ENCODE results near the gene C14orf180.

DNA sequence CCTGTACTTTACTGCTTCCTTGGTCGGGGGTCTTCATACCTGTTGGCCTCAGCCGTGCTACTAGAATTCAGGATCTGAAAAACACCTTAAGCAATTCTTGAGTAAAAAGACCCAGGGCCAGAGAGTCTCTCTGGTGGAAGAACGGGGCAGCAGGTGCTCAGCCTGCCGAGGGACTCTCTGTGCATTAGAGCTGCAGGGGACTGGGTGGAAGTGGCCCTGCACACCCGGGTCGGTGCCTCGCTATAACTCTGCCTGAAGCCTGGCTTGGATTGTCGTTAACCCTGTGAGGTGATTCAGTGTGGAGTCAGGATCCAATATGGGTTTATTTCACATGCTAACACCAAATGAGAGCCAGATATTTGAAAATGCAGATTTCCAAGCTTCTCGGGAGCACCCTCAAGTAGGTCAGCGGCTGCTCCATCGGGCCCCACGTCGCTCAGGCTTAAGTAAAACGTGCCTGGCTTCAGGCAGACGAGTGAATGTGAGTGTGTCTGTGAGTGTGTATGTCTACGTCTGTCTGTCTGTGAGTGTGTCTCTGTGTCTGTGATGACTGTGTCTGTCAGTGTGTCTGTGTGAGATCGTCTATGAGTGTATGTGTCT is 35.1 kb upstream of the C14orf180 start:
- TF ChIP-seq, protein P1, sequence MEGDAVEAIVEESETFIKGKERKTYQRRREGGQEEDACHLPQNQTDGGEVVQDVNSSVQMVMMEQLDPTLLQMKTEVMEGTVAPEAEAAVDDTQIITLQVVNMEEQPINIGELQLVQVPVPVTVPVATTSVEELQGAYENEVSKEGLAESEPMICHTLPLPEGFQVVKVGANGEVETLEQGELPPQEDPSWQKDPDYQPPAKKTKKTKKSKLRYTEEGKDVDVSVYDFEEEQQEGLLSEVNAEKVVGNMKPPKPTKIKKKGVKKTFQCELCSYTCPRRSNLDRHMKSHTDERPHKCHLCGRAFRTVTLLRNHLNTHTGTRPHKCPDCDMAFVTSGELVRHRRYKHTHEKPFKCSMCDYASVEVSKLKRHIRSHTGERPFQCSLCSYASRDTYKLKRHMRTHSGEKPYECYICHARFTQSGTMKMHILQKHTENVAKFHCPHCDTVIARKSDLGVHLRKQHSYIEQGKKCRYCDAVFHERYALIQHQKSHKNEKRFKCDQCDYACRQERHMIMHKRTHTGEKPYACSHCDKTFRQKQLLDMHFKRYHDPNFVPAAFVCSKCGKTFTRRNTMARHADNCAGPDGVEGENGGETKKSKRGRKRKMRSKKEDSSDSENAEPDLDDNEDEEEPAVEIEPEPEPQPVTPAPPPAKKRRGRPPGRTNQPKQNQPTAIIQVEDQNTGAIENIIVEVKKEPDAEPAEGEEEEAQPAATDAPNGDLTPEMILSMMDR (IDR thresholded peaks at IDR 0.05), result no peak
- TF ChIP-seq EZH2 (IDR thresholded peaks at IDR 0.05) (no peak), EZH2phosphoT487 (IDR thresholded peaks at IDR 0.05) (no peak)

All from neural progenitor cell (in vitro differentiated cells).